HG03558 (cell line): ENCODE measurements around the gene ZFP92.

Experiments used
- ATAC-seq: cut with Tn5 transposase; IDR thresholded peaks from one replicate; pipeline ENCODE4 v1.9.1; 2021; ENCODE audit warnings: moderate number of reproducible peaks; ENCODE audit not compliant: unreplicated experiment; ENCODE audit errors: extremely low read depth

Gene ZFP92

DNA sequence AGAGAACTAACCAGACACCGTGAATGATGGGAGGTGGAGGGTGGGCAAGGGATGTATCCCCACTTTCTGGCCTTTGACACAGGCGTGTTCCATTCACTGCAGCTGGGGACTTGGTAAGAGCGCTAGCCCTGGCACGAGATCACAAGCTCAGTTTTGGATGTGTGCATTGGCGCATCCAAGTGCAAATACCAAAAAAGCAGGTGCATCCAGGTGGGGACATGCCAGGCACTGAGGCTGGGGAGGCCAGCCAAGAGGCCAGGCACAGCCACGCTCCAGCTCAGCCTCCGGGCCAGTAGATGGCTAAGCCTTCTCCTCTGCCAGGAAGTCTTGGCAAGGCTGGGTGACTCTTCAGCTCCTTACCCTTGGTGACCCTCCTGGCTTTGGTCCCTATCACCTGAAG is 4.4 kb upstream of the ZFP92 start:
- no peak for ATAC-seq

DNA sequence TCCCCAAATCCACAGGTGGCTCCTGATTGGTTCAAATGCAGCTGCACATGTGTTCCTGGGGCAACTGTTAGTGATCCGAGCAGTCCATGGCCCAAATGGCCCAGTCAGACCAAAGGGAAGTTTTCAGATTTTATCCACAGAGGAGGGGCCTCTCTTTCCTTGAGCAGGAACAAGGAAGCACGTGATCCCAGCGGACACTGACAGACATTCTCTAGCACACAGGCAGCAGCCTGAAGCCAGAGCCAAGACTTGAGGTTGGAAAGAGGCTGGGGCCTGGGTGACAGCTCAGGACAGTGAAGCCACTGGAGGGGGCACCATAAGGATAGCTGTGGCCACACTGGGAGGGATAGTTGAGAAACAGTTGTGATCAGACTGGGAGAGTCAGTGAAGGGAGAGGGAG is 3.5 kb upstream of the ZFP92 start:
- no peak for ATAC-seq

DNA sequence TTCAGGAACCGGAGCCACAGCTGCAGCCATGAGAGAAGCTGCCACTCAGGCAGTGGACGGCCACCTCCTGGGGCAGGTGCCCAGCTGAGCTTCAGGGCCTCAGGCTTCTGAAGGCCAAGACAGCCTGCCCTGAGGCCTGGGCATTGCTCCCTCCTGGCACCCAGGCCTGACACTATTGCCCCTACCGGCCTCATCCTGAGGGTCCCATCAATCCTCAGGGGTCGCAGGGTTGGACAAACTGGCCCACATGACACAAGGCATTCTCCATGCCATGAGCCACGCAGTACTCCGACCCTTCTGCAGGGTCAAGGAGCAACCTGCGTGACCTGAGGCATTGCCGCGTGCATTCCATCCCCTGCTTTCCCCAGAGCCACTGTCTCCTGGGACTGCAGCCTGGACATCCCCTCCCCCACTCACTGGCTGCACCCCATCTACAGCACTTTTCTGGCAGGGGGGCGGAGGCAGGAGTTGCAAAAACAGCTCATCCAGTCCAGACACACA is 3.0 kb upstream of the ZFP92 start:
- no peak for ATAC-seq

DNA sequence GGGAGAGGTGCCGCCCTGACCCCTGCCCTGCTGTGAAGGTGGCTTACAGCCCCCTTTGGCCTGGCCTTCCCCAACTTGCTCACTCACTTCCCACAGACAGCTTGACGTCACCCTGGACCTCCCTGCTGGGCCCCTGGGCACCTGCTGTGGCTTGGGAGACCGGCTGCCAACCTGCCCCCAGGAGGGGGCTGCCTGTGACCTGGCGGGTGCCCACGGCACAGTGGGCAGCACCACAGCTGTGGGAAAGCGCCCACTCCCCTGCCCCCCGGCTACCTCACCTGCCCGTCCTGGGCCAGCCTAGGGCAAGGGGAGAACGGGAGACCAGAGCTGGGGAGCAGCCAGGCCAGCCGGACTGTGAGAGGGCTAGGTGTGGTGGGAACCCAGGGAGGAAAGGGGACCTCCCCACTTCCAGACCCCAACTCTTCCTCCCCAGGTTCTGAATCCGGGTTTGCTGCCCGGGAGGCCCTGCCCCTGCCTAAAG is 2.4 kb upstream of the ZFP92 start:
- no peak for ATAC-seq

DNA sequence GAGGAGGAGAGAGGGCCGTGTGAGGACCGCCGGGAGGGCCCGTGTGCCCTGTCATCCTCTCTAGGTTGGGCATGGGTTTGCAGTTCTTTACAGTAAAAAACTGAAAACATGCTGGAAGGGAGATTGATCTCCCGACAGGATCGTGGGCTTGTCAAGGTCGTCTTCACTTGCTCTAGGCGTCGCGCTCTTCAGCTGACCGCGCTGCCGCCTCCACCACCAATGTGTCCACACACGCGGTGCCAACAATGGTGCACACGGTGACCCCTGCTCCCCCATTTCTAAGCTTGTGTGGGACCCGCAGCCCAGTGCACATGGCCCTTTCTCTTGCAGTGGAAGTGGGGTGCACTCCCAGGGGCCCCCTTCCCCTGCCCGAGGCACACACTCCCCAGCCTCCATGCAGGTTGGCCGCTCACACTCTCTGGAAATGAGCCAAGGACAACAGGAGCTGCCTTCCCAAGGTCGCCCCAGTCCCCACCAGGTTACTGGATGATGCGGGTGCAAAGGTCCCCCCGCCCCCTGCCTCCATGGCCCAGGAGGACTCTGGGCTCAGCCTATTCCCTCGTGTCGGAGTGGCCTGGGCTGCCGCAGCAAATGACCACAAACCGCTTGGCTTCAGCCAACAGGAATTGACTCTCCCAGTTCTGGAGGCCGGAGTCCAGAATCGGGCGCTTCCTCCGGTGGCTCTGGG is 1.7 kb upstream of the ZFP92 start:
- no peak for ATAC-seq

DNA sequence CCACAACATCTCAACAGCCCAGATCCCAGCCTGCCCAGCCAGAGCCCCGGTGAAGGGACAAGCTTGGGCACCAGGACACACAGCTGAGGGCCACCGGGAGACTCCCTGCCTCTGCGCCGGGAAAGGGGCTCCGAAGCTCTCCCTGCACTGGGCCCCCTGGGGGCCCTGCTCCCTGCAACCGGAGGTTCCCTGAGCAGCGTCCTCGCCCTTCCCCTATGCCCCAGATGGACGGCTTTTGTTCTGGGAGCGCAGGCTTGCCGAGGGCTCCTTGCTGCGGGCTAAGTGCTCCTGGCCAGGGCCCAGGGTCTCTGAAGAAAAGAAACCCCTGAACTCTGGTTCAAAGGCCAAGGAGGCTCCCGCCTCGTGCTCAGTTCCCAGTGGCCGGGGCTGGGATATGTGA is 899 bp upstream of the ZFP92 start:
- no peak for ATAC-seq

DNA sequence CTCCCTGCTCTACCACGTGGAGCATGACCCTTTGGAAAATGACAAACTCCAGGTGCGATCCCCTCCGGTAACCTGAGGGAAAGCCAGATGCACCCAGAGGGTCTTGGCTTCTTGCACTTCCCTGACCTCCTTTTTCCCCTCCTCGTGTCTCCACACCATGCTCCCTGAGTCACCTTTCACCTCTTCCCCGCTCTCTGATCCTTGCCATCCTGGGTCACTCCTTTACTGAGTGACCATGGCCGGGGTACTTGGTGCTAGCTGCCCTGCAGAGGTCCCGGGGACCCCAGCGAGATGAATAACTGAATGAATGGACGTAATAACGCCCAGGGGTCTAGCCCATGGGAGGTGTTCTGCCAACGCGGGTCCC is 401 bp upstream of the ZFP92 start:
- no peak for ATAC-seq

DNA sequence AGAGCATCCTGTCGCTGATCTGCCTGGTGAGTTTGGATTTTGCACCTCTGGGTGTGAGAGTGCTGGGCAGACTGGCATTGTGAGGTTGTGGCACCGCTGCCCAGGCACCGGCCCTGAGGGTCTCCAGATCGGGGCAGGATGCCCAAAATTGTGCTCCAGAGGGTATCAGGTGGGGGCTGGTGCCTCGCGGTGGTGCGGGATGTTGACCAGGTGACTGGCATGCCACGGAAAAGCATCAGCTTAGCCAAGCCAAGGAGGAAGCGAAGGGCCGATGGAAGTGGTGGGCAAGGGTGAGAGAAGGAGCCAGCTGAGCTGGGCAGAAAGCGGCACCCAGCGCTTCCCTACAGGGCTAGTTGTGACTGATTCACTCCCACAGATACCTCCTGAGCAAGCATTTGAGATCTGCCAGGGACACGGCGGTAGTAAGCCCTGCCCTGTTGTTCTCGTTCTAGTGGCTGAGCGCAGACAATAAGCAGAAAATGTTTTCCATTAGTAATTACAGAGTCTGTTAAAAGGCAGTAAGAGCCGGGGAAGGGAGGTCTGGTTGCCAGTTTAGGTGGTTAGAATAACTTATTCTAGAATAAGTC is 809 bp downstream of the ZFP92 start:
- ATAC-seq: no peak

DNA sequence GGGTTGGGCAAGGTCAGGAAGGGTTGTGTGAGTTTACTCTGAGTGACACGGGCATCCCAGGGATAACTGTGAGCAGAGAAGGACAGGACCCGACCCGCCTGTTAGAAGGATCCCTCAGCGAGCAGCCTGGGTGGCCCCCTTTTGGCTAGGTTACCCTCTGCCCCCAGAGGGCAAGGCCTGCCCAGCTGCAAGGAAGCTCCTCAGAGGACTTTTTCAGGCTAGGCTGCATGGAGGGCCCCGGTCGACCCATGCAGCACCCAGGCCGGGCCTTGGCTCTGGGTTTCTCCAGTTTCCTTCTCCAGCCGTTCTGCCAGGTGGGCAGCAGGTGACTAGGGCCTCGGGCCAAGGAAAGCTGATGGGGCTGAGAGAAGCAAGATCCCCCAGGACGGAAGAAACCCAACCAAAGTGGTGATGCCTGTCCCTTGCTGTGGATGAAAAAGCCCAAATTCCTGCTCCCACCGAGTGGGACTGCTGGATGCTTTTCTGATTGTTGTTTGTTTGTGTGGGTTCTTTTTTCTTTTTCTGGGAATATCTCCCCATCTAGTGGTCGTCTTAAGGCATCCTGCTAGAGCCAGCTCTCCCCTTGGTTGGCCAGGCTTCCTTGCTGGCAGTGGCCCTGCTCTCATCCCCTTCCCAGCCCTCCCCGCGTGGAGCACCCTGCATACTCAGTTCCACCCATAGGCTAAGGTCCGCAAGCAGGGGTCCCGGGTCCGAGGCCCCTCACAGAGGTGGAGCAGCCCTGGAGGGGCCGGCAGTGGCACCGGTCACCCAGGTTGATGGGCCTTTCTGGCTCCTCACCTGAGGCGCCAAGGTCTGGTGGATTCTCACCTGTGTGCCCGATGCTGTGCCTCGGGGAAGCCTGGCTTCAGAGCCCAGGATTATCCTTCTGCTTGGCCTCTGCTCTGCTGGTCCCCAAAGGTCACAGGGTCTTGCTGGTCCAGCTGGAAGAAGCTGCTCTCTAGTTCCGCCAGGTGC is 1.8 kb downstream of the ZFP92 start:
- no peak for ATAC-seq

DNA sequence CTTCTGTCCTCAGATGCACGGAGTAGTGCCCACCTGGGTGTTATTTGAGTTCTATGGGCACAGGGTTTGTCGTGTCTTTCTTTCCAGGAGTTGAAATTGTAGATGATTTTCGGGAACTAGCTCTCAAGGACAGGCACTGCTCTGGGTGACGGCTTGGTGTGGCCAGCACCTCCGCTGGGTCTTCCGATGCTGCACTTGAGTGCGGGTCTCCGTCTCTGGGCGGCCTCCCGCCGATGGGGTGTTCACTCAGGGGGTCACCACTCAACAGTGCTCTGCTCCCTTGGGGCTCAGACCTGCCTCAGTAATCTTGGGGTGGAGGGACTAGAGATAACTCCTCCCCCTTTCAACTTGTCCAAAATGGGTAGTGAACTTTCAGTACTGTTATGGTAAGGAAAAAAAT is 2.5 kb downstream of the ZFP92 start:
- no peak for ATAC-seq

DNA sequence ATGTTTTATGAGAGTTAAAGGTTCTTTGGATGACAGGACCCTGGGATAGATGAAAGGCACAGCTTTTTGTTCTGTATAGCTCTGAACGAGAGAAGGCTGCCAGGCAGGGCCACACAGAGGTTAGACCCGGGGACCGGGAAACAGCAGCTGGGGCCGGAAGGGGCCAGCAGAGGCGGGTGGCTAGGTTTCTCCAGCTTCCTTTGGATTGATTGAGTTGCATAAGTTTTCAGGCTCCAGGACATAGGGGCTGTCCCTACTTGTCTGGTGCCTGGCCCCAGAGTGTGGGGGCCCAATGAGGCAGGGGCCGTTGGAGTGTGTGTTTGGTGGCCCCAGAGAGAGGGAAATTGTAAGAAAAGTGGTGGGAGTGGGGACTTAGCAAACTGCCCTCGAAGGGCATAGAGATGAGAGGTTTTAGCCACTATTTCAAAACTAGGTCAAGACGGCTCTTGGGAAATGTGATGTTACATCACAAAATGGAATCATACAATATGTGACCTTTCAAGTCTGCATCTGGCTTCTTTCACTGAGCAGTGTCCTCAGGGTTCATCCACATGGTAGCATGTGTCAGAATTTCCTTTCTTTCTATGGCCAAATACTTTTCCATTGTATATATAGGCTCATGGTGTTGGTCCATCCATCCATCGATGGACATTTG is 3.7 kb downstream of the ZFP92 start:
- no peak for ATAC-seq

DNA sequence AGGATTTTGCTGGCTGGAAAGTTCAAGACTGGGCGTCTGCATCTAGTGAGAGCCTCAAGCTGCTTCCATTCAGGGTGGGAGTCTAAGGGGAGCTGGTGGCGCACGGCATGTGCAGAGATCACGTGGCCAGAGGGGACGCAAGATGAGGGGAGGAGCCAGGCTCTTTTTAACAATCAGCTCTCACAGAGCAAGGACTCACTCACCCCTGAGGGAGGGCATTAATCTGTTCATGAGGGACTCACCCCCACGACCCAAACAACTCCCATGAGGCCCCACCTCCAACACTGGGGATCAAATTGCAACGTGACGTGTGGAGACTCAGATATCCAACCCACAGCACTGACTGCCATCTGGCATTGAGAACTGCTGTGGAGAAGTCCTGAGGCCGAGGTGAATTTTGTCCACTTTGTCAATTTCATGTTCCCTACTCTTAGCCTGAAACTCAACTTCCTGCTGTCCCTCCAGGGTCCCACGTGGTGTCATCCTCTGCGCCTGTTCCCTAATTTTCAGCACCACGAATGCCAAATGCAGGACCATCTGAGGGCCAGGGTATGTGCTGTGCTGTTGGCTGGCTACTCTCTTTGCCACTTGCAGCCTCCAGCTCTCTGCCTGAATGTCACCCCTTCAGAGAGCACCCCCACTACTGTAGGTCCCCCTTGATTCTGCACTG is 5.6 kb downstream of the ZFP92 start:
- ATAC-seq: no peak

DNA sequence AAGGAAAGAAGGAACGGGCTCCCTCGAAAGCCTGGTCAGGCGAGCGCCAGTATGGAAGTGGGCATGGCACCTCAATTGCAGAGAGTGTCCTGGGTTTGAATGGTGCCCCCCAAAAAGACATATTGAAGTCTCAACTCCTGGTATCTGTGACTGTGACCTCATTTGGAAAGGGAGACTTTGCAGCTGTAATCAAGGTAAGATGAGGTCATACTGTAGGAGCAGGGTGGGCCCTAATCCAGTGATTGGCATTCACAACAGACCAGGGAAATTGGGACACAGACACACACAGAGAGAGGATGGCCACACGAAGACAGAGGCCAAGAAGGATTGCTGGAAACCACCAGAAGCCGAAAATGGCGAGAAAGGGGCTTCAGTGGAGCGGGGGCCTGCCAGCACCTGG is 6.4 kb downstream of the ZFP92 start:
- no peak for ATAC-seq

DNA sequence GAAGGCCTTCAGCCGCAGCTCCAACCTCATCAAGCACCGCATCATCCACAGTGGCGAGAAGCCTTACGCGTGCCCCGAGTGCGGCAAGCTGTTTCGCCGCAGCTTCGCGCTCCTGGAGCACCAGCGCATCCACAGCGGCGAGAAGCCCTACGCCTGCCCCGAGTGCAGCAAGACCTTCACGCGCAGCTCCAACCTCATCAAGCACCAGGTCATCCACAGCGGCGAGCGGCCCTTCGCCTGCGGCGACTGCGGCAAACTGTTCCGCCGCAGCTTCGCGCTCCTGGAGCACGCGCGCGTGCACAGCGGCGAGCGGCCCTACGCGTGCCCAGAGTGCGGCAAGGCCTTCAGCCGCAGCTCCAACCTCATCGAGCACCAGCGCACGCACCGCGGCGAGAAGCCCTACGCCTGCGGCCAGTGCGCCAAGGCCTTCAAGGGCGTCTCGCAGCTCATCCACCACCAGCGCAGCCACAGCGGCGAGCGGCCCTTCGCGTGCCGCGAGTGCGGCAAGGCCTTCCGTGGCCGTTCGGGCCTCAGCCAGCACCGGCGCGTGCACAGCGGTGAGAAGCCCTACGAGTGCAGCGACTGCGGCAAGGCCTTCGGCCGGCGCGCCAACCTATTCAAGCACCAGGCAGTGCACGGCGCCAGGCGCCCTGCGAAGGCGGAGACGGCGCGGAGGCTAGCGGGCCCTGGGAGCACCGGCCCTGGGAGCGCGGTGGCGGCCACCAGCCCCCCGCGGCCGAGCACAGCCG is 9.8 kb downstream of the ZFP92 start:
- ATAC-seq: no peak

DNA sequence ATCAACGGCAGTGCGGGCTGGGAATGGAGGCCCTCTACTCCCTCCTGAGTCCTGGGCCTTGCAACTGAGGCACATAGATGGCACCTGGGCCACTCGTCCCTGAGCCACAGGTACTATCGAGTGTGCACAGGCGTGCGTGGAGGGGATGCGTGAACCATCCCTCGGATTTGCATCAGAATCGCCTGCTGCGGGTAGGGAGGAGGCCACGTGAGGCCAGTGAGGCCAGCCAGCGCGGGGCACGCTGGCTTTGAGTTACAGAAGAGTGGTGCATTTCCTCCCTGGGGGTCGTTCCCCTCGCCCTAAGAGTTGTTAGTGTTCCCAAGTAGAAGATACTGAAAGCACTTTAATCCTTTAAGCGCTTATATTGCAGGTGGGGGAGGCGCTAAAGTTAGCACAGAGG is 10.6 kb downstream of the ZFP92 start:
- no peak for ATAC-seq

DNA sequence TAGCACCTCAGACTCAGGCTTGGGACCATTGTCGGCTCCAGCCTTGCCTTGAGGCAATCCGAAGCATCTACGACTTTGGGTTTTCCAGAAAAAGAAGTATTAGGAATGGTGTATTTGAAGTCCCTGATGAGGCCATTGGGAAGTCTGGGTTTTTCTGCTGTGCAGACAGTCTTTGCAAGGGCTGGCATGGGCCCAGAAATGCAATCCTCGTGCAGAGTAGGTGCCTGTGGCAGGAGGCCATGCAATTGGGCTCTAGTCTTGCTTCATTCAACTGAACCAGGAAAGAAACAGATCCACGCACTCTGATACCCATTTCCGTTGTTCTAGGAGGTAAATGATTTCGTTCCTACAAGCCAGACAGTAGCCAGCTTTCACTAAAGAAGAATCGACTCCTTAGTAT is 12.4 kb downstream of the ZFP92 start:
- no peak for ATAC-seq

DNA sequence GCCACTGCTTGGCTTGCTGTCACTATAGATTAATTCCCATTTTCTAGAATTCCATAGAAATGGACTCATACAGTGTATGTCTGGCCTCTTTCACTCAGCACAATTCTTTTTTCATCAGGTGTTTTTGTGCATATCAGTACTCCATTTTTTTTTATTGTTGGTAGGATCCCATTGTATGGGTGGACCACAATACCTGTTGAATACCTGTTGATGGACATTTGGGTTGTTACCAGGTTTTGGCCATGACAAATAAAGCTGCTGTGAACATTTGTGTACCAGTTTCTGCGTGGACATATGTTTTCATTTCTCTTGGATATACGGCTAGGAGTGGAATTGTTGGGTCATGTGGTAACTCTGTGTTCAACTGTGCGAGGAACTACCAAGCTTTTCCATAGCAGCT is 14.9 kb downstream of the ZFP92 start:
- ATAC-seq: no peak

DNA sequence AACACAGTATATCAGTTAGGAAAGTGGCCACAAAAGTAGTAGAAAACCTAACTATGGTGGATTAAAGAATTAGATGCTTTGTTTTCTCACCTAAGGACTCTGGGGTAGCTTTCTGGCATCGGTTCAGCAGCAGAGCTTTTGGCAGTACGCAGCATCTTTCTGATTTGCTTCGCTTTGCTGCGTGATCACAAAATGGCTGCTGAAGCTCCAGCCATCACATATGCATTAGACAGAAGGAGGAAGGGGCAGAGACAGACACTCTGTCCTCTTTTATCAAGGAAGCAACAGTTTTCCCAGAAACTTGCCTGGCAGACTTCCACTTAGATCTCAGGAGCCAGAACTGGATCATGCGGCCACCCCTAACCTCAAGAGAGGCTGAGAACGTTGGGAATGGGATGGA is 19.5 kb downstream of the ZFP92 start:
- no peak for ATAC-seq

DNA sequence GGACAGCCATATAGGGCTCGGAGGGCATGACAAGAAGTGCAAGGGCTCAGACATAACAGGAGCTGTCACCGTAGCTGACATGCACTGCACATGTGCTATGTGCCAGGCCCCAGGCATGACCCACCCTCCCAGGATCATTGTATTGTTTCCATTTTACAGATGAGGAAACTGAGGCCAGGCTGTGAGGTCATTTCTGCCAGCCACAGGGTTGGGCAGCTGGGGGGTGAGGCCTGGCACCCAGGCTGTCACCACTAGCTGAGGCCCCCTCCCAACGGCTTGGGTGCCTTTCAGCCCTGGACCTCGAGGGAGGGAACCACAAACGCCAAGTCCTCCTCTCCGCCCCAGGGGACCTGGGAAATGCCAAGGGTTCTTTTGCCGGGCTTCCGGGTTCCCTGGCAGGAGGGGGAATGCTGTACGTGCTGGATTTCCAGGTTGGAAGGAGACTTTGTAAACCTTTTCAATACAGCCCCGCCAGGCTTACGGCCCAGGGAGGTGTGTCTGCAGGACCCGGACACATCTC is 21.9 kb downstream of the ZFP92 start:
- no peak for ATAC-seq
